Measurements from ENCODE around the gene CSDE1.

Gene CSDE1

GRCh38 chr1:114701931-114702330, 55.9 kb downstream of the CSDE1 start:
- no peak for DNase-seq (ENCODE audit: low read depth, low spot score)

GRCh38 chr1:114700036-114700600, 57.7 kb downstream of the CSDE1 start:
- DNase-seq (ENCODE audit: low read depth, low spot score): peak; percentile 46

- DNase-seq (ENCODE audit: low read depth, low spot score): no peak
Observed at GRCh38 chr1:114696810-114697209, 61.0 kb downstream of the CSDE1 start.

GRCh38 chr1:114695430-114696058, 62.2 kb downstream of the CSDE1 start, which contains the start of gene AMPD1:
Gene AMPD1 (minus strand): TSS chr1:114695546. CDS start chr1:114695471, 75 bp downstream.
- peak; percentile 51 for DNase-seq (ENCODE audit: low read depth, low spot score)

- no peak for DNase-seq (ENCODE audit: low read depth, low spot score)
Observed at GRCh38 chr1:114694540-114695310, 63.1 kb downstream of the CSDE1 start.

GRCh38 chr1:114692947-114693346, 64.8 kb downstream of the CSDE1 start:
- no peak for DNase-seq (ENCODE audit: low read depth, low spot score)

- DNase-seq (ENCODE audit: low read depth, low spot score): no peak
Observed at GRCh38 chr1:114691061-114691460, 66.7 kb downstream of the CSDE1 start.

- no peak for DNase-seq (ENCODE audit: low read depth, low spot score)
Observed at GRCh38 chr1:114690148-114690547, 67.6 kb downstream of the CSDE1 start.

- DNase-seq (ENCODE audit: low read depth, low spot score): no peak
Observed at GRCh38 chr1:114688526-114688925, 69.3 kb downstream of the CSDE1 start.

GRCh38 chr1:114685851-114686250, 71.9 kb downstream of the CSDE1 start:
- DNase-seq (ENCODE audit: low read depth, low spot score): no peak

GRCh38 chr1:114677691-114678090, 80.1 kb downstream of the CSDE1 start:
- DNase-seq (ENCODE audit: low read depth, low spot score): no peak

GRCh38 chr1:114676115-114676514, 81.7 kb downstream of the CSDE1 start:
- no peak for DNase-seq (ENCODE audit: low read depth, low spot score)

GRCh38 chr1:114671939-114672275, 85.9 kb downstream of the CSDE1 start:
- no peak for DNase-seq (ENCODE audit: low read depth, low spot score)

- peak; percentile 1 for DNase-seq (ENCODE audit: low read depth, low spot score)
Observed at GRCh38 chr1:114671011-114671938, 86.5 kb downstream of the CSDE1 start.

GRCh38 chr1:114670083-114671010, 87.4 kb downstream of the CSDE1 start:
- peak; percentile 96 for DNase-seq (ENCODE audit: low read depth, low spot score)

- no peak for DNase-seq (ENCODE audit: low read depth, low spot score)
Observed at GRCh38 chr1:114669562-114670082, 88.2 kb downstream of the CSDE1 start, which contains the start of gene DENND2C. Gene DENND2C (minus strand): TSS chr1:114670049. CDS start chr1:114625984, 44,065 bp downstream.

- DNase-seq (ENCODE audit: low read depth, low spot score): no peak
Observed at GRCh38 chr1:114668784-114669561, 88.8 kb downstream of the CSDE1 start.

GRCh38 chr1:114668373-114668772, 89.4 kb downstream of the CSDE1 start:
- no peak for DNase-seq (ENCODE audit: low read depth, low spot score)

GRCh38 chr1:114666954-114667353, 90.8 kb downstream of the CSDE1 start:
- DNase-seq (ENCODE audit: low read depth, low spot score): no peak
